AG10803 (cell line): Measurements from ENCODE around the gene STRN.
"Not testable (repeated sequence)": the region's sequence is repeated elsewhere in the genome, so short reads cannot be mapped to it uniquely, and the experiment has no call there.

Source experiments
- DNase-seq: peaks from one replicate; pipeline ENCODE4 v3.0.0; 2010; ENCODE audit warnings: low read depth
- H3K4me3 ChIP-seq: 2 replicates; pipeline ENCODE4 v1.5.1; 2011; ENCODE audit warnings: mild to moderate bottlenecking, low read length, control low read depth
- TF ChIP-seq, protein P1 (sequence below): conservative IDR thresholded peaks from 2 replicates; pipeline ENCODE4 v1.5.1; 2011; ENCODE audit warnings: mild to moderate bottlenecking, low read length, control low read depth, inconsistent platforms

The STRN gene

GRCh38 chr2:36892805-36893204 lies 73.5 kb downstream of the STRN start:
- H3K4me3 ChIP-seq, result no peak overlapping the region
- TF ChIP-seq, protein P1, sequence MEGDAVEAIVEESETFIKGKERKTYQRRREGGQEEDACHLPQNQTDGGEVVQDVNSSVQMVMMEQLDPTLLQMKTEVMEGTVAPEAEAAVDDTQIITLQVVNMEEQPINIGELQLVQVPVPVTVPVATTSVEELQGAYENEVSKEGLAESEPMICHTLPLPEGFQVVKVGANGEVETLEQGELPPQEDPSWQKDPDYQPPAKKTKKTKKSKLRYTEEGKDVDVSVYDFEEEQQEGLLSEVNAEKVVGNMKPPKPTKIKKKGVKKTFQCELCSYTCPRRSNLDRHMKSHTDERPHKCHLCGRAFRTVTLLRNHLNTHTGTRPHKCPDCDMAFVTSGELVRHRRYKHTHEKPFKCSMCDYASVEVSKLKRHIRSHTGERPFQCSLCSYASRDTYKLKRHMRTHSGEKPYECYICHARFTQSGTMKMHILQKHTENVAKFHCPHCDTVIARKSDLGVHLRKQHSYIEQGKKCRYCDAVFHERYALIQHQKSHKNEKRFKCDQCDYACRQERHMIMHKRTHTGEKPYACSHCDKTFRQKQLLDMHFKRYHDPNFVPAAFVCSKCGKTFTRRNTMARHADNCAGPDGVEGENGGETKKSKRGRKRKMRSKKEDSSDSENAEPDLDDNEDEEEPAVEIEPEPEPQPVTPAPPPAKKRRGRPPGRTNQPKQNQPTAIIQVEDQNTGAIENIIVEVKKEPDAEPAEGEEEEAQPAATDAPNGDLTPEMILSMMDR, result no peak
- DNase-seq, result no peak

DNA sequence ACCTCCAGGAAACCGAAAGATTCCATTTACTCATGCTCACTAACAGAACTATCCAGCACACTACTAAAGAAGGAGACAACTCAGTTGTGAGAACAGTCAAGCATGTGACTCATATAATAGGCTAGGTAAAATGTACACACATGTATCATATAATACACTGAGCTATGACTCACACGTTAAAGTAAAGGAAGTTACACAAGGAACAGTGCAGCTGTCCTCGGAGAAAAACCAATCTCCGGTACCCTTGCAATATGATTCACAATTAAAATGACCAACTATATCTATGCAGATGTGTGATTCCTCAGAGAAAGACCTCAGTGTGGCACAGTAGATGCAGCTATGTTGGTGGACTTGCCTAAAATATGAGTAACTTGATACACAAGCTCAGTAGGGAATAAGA lies 76.5 kb downstream of the STRN start:
- DNase-seq, result peak; percentile 91
- TF ChIP-seq, protein P1, result no peak
- peak overlapping the region; percentile 44 for H3K4me3 ChIP-seq

- DNase-seq, H3K4me3 ChIP-seq: not testable (repeated sequence)
Measured at GRCh38 chr2:36887095-36887494, 79.2 kb downstream of the STRN start.

GRCh38 chr2:36886664-36887063 lies 79.7 kb downstream of the STRN start:
- H3K4me3 ChIP-seq, result no peak overlapping the region
- TF ChIP-seq, protein P1, result no peak
- DNase-seq, result peak; percentile 29

DNA sequence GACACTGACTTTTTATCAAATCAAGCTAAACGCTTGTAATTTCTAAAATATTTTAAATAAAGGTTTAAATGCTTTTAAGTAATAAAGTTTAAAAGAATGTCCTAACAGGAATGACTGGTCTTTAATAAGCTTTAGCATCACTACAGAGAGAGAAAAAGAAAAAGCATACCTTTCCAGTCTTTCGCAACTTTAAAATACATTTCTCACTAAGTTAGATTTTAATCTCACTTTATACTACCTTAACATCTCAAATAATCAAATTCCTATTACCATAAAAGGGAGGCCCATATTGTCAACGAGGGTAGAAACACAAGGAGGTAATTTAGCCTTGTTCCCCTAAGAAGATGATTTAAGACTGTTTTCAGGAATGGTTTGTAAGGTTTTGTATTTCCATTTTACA lies 80.7 kb downstream of the STRN start:
- no peak for DNase-seq
- no peak overlapping the region for H3K4me3 ChIP-seq
- TF ChIP-seq, protein P1, result no peak

GRCh38 chr2:36882532-36882931 lies 83.8 kb downstream of the STRN start:
- TF ChIP-seq, protein P1, result no peak
- DNase-seq, result no peak
- no peak overlapping the region for H3K4me3 ChIP-seq

- DNase-seq, result no peak
- TF ChIP-seq, protein P1, result no peak
- H3K4me3 ChIP-seq, result no peak overlapping the region
Measured at GRCh38 chr2:36881816-36882215, 84.5 kb downstream of the STRN start.

- no peak for DNase-seq
- H3K4me3 ChIP-seq, result no peak overlapping the region
- TF ChIP-seq, protein P1, result no peak
Measured at GRCh38 chr2:36878429-36878828, 87.9 kb downstream of the STRN start.
